Astrocyte of the spinal cord (primary cell): ENCODE results near the gene ADGRV1.
A peak's percentile ranks its signal among the peaks of the same experiment; 100 is the strongest.
"Not testable (repeated sequence)": the region's sequence is repeated elsewhere in the genome, so short reads cannot be mapped to it uniquely, and the experiment has no call there.

Source experiments
- DNase-seq: peaks from one replicate; pipeline ENCODE4 v3.0.0; 2011; ENCODE audit warnings: low read depth, low spot score
- H3K4me3 ChIP-seq: 2 replicates; pipeline ENCODE4 v1.5.1; 2011; ENCODE audit warnings: low read depth, mild to moderate bottlenecking, low read length, moderate library complexity
- in situ Hi-C: cut with HindIII; loops from 2 replicates; pipeline ENCODE4 v1.10.0; 2017; ENCODE audit warnings: low sequenced_read_pairs
- TF ChIP-seq, protein P1 (sequence below): IDR thresholded peaks from 2 replicates; pipeline ENCODE4 v1.5.1; 2012; ENCODE audit warnings: low read depth, mild to moderate bottlenecking, low read length, inconsistent platforms

The ADGRV1 gene

DNA sequence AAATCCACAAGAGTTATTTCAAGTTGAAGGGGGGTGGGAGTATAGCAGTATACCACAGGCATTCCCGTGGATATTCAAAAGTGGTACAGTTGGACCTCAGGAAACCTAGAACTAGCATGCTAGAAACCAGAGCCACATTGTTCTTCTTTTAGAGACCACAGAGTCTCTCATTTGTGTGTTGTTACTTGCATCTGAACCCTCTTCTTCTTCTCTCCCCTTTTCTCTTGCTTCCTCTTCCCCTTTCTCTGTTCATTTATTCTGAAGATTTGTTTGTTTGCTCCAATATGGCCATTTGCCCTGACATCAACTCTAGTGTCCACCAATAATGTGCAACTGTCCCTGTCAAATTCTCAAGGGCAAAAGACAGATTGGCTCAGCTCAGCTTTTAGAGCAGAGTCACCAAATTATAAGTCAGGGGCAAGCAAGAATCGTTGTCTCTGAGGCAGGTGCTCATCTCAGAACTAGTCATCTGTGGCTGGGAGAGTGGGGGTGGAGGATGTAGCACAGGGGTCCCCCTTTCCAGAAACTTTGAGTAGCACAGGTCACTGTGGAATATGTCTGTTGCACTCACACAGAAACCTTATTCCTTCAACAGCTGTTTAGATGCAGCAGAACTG lies 503.5 kb downstream of the ADGRV1 start:
- DNase-seq, result no peak
- no peak overlapping the region for H3K4me3 ChIP-seq
- TF ChIP-seq, protein P1, sequence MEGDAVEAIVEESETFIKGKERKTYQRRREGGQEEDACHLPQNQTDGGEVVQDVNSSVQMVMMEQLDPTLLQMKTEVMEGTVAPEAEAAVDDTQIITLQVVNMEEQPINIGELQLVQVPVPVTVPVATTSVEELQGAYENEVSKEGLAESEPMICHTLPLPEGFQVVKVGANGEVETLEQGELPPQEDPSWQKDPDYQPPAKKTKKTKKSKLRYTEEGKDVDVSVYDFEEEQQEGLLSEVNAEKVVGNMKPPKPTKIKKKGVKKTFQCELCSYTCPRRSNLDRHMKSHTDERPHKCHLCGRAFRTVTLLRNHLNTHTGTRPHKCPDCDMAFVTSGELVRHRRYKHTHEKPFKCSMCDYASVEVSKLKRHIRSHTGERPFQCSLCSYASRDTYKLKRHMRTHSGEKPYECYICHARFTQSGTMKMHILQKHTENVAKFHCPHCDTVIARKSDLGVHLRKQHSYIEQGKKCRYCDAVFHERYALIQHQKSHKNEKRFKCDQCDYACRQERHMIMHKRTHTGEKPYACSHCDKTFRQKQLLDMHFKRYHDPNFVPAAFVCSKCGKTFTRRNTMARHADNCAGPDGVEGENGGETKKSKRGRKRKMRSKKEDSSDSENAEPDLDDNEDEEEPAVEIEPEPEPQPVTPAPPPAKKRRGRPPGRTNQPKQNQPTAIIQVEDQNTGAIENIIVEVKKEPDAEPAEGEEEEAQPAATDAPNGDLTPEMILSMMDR, result no peak
- in situ Hi-C loops, result no loop called here

DNA sequence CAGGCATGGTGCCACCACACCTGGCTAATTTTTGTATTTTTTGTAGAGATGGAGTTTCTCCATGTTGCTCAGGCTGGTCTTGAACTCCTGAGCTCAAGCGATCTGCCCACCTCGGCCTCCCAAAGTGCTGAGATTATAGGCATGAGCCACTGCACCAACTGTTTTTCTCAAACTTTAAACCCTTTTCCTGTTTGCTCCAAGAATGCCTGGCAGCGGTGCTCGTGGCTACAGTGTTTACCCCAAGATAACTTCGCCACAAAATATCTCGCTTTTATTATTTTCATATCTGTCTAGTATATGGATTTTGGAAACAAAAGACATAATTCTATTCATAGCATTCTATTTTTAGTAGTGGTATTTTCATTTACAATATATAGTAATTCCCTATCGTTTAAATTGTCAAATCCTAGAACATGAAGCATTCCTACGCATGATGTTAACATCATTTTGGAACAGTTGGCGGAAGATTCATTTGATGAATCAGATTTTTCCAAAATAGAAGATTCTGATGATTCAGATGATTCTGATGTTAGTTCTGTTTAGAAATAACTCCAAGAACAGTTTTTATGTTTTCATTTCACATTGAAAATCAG lies 504.6 kb downstream of the ADGRV1 start:
- in situ Hi-C loops, H3K4me3 ChIP-seq: not testable (repeated sequence)

DNA sequence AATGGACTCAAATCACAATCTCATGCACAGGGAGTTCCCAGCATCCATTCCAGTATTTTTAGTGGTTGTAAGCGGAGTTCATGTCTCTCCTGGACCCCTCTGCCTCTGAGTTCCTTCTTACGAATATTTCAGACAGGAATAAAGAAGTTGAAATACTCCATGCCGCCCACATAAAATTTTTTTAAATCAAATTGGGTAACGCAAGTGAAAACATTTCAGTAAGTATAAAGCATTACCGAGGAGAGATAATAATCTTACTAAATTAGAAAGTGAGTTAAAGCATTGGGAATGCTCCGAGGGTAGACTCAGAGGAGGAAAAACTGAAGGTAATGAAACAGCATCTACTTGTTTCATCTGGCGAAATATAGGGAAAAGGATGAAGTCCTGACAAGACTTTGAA lies 506.9 kb downstream of the ADGRV1 start:
- TF ChIP-seq, protein P1, result no peak
- in situ Hi-C loops, result no loop called here
- no peak for DNase-seq
- no peak overlapping the region for H3K4me3 ChIP-seq

More for the DNA sequence above, 504.6 kb downstream of the ADGRV1 start:
- DNase-seq, result not testable (repeated sequence)

DNA sequence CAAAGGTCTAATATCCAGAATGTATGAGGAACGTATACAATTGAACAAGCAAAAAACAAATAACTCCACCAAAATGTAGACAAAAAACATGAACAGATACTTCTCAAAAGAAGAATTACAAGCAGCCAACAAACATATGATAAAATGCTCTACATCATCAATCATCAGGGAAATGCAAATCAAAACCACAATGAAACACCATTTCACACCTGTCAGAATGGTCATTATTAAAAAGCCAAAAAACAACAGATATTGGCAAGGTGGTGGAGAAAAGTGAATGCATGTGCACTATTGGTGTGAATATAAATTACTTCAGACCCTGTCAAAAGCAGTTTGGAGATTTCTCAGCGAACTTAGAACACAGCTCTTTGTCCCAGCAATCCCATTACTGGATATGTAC lies 510.8 kb downstream of the ADGRV1 start:
- in situ Hi-C loops, result no loop called here
- TF ChIP-seq, protein P1, result no peak
- DNase-seq, result no peak
- H3K4me3 ChIP-seq, result no peak overlapping the region

DNA sequence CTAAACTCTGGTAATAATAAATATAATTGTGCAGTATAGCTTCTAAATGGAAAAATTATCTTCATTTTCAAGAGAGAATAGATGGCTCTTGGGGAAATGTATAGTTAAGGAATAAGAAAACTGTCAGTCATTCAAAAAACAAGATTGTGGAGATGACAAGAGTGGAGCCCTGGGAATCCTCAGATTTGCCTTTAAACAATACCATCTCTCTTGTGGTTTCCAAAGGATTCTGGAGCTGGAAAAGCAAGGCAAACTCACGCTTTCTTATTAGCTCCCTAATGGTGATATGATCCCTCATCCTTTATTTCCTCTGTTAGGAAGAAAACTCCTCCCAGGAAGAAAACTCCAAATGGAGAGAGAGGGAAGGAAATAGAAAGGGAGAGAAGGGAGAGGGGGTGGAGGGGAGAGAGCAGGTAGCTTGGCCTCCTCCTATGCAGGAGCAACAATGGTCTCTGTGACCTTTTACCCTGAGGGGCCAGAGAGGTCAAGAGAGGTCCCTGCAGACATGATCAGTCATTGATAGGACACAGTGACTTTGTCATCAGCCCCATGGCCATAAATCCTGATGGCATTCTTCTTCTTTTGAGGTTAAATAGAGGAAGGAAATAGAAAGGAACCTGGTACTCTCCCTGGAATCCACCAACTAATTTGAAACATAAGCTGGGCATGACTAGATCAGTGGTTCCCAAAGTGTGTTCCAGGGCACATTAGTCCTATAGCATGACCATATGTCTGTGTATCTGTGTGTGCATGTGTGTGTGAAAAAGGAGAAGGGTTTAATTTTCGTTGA lies 512.4 kb downstream of the ADGRV1 start:
- in situ Hi-C loops, result no loop called here
- TF ChIP-seq, protein P1, result no peak
- DNase-seq, result no peak
- H3K4me3 ChIP-seq, result no peak overlapping the region

DNA sequence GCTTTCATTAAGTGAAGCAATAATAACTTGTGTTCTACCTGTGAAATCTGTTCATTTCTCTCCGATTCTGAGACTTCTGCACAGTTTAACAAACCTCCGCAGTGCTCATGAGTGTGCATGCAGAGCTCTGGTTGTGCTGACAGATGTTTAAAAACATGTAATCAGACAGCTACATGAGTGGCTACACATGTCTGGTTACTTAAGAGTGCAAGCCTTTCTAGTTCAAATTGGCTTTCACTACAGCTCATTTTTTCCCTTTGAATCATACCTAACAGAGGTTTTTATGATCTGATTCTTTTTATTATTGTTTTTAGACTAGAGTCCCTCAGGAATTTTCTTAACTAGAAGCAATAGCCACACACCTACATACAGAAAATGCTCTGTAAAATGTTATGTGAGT lies 514.3 kb downstream of the ADGRV1 start:
- in situ Hi-C loops, result no loop called here
- DNase-seq, result peak; percentile 36
- H3K4me3 ChIP-seq, result no peak overlapping the region
- TF ChIP-seq, protein P1, result no peak

DNA sequence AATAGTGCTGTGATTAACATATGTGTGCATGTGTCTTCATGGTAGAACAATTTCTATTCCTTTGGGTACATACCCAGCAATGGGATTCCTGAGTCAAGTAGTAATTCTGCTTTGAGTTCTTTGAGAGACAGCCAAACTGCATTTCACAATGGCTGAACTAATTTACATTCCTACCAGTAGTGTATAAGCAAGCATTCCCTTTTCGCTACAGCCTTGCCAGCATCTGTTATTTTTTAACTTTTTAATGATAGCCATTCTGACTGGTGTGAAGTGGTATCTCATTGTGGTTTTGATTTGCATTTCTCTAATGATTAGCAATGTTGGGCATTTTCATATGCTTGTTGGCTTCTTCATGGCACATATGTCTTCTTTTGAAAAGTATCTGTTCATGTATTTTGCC lies 516.0 kb downstream of the ADGRV1 start:
- TF ChIP-seq, protein P1, result no peak
- DNase-seq, result peak; percentile 73
- in situ Hi-C loops, result no loop called here
- no peak overlapping the region for H3K4me3 ChIP-seq
